SU-DHL-6 (cell line): ENCODE results near the gene CRYBG1.

Experiments used
- H2AFZ ChIP-seq: fragments of 200-600 bp; sonication (generic); 2 replicates; pipeline ENCODE4 v1.6.1; 2014; ENCODE audit warnings: low read depth, mild to moderate bottlenecking, moderate library complexity, mixed read lengths, antibody characterized with exemption, low read length; ENCODE audit not compliant: severe bottlenecking
- H3F3A ChIP-seq: fragments of 200-600 bp; shearing (Covaris generic); 2 replicates; pipeline ENCODE4 v1.6.0; 2016; ENCODE audit warnings: antibody characterized with exemption, mild to moderate bottlenecking; ENCODE audit not compliant: insufficient read depth
- H3K27ac ChIP-seq: fragments of 200-600 bp; sonication (generic); 2 replicates; pipeline ENCODE4 v1.5.1; 2016; ENCODE audit warnings: low read depth, mild to moderate bottlenecking, low read length, moderate library complexity, mixed read lengths
- H3K27me3 ChIP-seq: fragments of 200-600 bp; sonication (generic), shearing (Covaris generic); 2 replicates; pipeline ENCODE4 v1.6.0; 2014; ENCODE audit warnings: mild to moderate bottlenecking, low read length
- H3K36me3 ChIP-seq: fragments of 200-600 bp; sonication (generic); 2 replicates; pipeline ENCODE4 v1.6.1; 2014; ENCODE audit warnings: mild to moderate bottlenecking, low read length, mixed read lengths
- H3K4me2 ChIP-seq: fragments of 300-600, 200-600 bp; shearing (Covaris generic), sonication (generic); 2 replicates; pipeline ENCODE4 v1.6.0; 2014; ENCODE audit warnings: low read length, low read depth, mild to moderate bottlenecking; ENCODE audit not compliant: poor library complexity, severe bottlenecking
- H3K4me3 ChIP-seq: fragments of 200-600 bp; sonication (generic); 2 replicates; pipeline ENCODE4 v1.5.1; 2014; ENCODE audit warnings: antibody characterized with exemption, low read length, mild to moderate bottlenecking, mixed read lengths; ENCODE audit not compliant: insufficient read depth, poor library complexity, severe bottlenecking
- H3K79me2 ChIP-seq: fragments of 200-600 bp; sonication (generic); 2 replicates; pipeline ENCODE4 v1.6.1; 2014; ENCODE audit warnings: mild to moderate bottlenecking, low read length, moderate library complexity; ENCODE audit not compliant: insufficient read depth
- H3K9ac ChIP-seq: fragments of 200-600 bp; sonication (generic); 2 replicates; pipeline ENCODE4 v1.7.0; 2014; ENCODE audit warnings: mild to moderate bottlenecking, low read length
- H3K9me2 ChIP-seq: fragments of 200-600 bp; sonication (generic); replicated peaks from 2 replicates; pipeline ENCODE4 v1.6.1; 2014; ENCODE audit warnings: low read length; ENCODE audit not compliant: insufficient read depth
- H3K9me3 ChIP-seq: fragments of 200-600 bp; sonication (generic); 2 replicates; pipeline ENCODE4 v1.6.1; 2014; ENCODE audit warnings: low read length, mixed read lengths; ENCODE audit not compliant: insufficient read depth
- H4K20me1 ChIP-seq: fragments of 200-600 bp; sonication (generic); 2 replicates; pipeline ENCODE4 v1.6.1; 2014; ENCODE audit warnings: low read depth, mild to moderate bottlenecking, antibody characterized with exemption, low read length, moderate library complexity, mixed read lengths
- CTCF ChIP-seq: fragments of 200-600 bp; sonication (generic); IDR thresholded peaks from one replicate; pipeline ENCODE4 v1.5.1; 2017; ENCODE audit warnings: antibody characterized with exemption, mild to moderate bottlenecking, low read length, moderate library complexity; ENCODE audit not compliant: insufficient read depth, poor library complexity, severe bottlenecking
- EZH2phosphoT487 ChIP-seq: fragments of 200-600 bp; sonication (generic), shearing (Covaris generic); conservative IDR thresholded peaks from 2 replicates; pipeline ENCODE4 v1.6.1; 2018; ENCODE audit warnings: mild to moderate bottlenecking, antibody characterized with exemption, low read length, moderate library complexity, mixed read lengths

CRYBG1 gene

GRCh38 chr6:106468935-106469334, 108.4 kb downstream of the CRYBG1 start:
- Histone ChIP-seq H3K27ac (no peak overlapping the region), H3F3A (no peaks in the 10 kb centered on the region), H3K9ac (no peak overlapping the region), H2AFZ (no peak overlapping the region), H3K9me3 (no peaks in the 10 kb centered on the region), H3K9me2 (no peaks in the 10 kb centered on the region), H3K36me3 (no peaks in the 10 kb centered on the region), H3K79me2 (no peaks in the 10 kb centered on the region), H3K4me3 (no peak overlapping the region), H3K4me2 (no peak overlapping the region), H4K20me1 (no peaks in the 10 kb centered on the region), H3K27me3 (no peaks in the 10 kb centered on the region)
- TF ChIP-seq CTCF = no peak
- no peak for TF ChIP-seq EZH2phosphoT487

- no peaks in the 10 kb centered on the region for H3K79me2 ChIP-seq
- no peak overlapping the region for H3K27ac ChIP-seq
- H3K27me3 ChIP-seq = no peaks in the 10 kb centered on the region
- no peak overlapping the region for H3K4me3 ChIP-seq
- no peak overlapping the region for H3K9ac ChIP-seq
- H2AFZ ChIP-seq = no peak overlapping the region
- no peaks in the 10 kb centered on the region for H3F3A ChIP-seq
- no peak overlapping the region for H3K4me2 ChIP-seq
- H3K36me3 ChIP-seq = no peaks in the 10 kb centered on the region
- H3K9me3 ChIP-seq = no peaks in the 10 kb centered on the region
- no peak for TF ChIP-seq CTCF
- no peak for TF ChIP-seq EZH2phosphoT487
- H4K20me1 ChIP-seq = no peaks in the 10 kb centered on the region
- H3K9me2 ChIP-seq = no peaks in the 10 kb centered on the region
Observed at GRCh38 chr6:106469882-106470281, 109.4 kb downstream of the CRYBG1 start.

- H3K9me3 ChIP-seq = no peaks in the 10 kb centered on the region
- no peaks in the 10 kb centered on the region for H3K27me3 ChIP-seq
- no peaks in the 10 kb centered on the region for H3K9me2 ChIP-seq
- no peak overlapping the region for H3K4me2 ChIP-seq
- no peaks in the 10 kb centered on the region for H3F3A ChIP-seq
- H3K36me3 ChIP-seq = no peaks in the 10 kb centered on the region
- H2AFZ ChIP-seq = no peak overlapping the region
- H3K4me3 ChIP-seq = no peak overlapping the region
- TF ChIP-seq CTCF = no peak
- TF ChIP-seq EZH2phosphoT487 = no peak
- H4K20me1 ChIP-seq = no peaks in the 10 kb centered on the region
- H3K9ac ChIP-seq = no peak overlapping the region
- H3K79me2 ChIP-seq = no peaks in the 10 kb centered on the region
- H3K27ac ChIP-seq = no peak overlapping the region
Observed at GRCh38 chr6:106470316-106470715, 109.8 kb downstream of the CRYBG1 start.
